ENCODE data around the gene RSPH1.
"Not testable (repeated sequence)": the region's sequence is repeated elsewhere in the genome, so short reads cannot be mapped to it uniquely, and the experiment has no call there.

- TF ChIP-seq CTCF (IDR thresholded peaks at IDR 0.05; ENCODE audit: low read depth, low read length, missing input control); ATF3 (IDR thresholded peaks at IDR 0.05); REST (IDR thresholded peaks at IDR 0.05); YY1 (IDR thresholded peaks at IDR 0.05); MAX (IDR thresholded peaks at IDR 0.05); JUND (IDR thresholded peaks at IDR 0.05); GABPA (IDR thresholded peaks at IDR 0.05 in 1 of 2, conservative IDR thresholded peaks at IDR 0.05 in 1 of 2); RAD21 (IDR thresholded peaks at IDR 0.05); TAF1 (conservative IDR thresholded peaks at IDR 0.05); EGR1 (IDR thresholded peaks at IDR 0.05; ENCODE audit: low read depth in 2 of 2): not testable (repeated sequence)
Observed at GRCh38 chr21:42469726-42470125, 26.3 kb downstream of the RSPH1 start.
